Gastrocnemius medialis (tissue), 4 donors: ENCODE results near the gene PRRT4. TPM values are rescaled to one million over a fixed set of nuclear protein-coding genes. Genes with fewer than 3 reads are reported as not detected.
A peak's percentile ranks its signal among the peaks of the same experiment; 100 is the strongest.

Experiments
- ATAC-seq, 2 donors: fragments of 150-250 bp; one replicate each; pipeline ENCODE4 v1.9.1; 2016
- DNase-seq, 2 donors: peaks; one replicate each; pipeline ENCODE4 v3.0.0-alpha.2; 2019
- H3K27ac ChIP-seq, 4 donors: fragments of 200-600 bp; sonication (generic); 1 replicate in 1 of 4; 2 replicates in 3 of 4; pipeline ENCODE4 v1.5.1; 2016 to 2018; ENCODE audit warnings: mild to moderate bottlenecking in 2 of 4, moderate library complexity in 1 of 4
- H3K27me3 ChIP-seq, 3 donors: fragments of 200-600 bp; sonication (generic) in 2 of 3; 1 replicate in 1 of 3; 2 replicates in 2 of 3; pipeline versions ENCODE4 v1.5.1 to v1.6.0; 2016 to 2019; ENCODE audit warnings: mild to moderate bottlenecking in 1 of 3, moderate library complexity in 1 of 3
- H3K36me3 ChIP-seq, 2 donors: fragments of 200-600 bp; sonication (generic) in 1 of 2; one replicate each; pipeline ENCODE4 v1.5.1; 2017 to 2018
- H3K4me1 ChIP-seq, 2 donors: fragments of 200-600 bp; sonication (generic) in 1 of 2; one replicate each; pipeline ENCODE4 v1.5.1; 2016 to 2017; ENCODE audit warnings: mild to moderate bottlenecking in 2 of 2
- H3K4me3 ChIP-seq, 4 donors: fragments of 200-600 bp; sonication (generic) in 3 of 4; 1 replicate in 1 of 4; 2 replicates in 3 of 4; pipeline ENCODE4 v1.5.1; 2016 to 2019; ENCODE audit warnings: mild to moderate bottlenecking in 2 of 4
- H3K9me3 ChIP-seq, 3 donors: fragments of 200-600 bp; sonication (generic) in 2 of 3; 1 replicate in 1 of 3; 2 replicates in 2 of 3; pipeline ENCODE4 v1.5.1; 2016 to 2019
- CTCF ChIP-seq, 5 experiments: fragments of 450-650 bp in 3 of 5; fragments of 200-600 bp in 2 of 5; sonication (generic) in 2 of 5; IDR thresholded peaks in 4 of 5; conservative IDR thresholded peaks in 1 of 5; 1 replicate in 4 of 5; 2 replicates in 1 of 5; pipeline ENCODE4 v1.5.1; 2016 to 2019; ENCODE audit warnings: antibody characterized with exemption in 5 of 5, mild to moderate bottlenecking in 3 of 5, moderate library complexity in 3 of 5
- POLR2A ChIP-seq, 2 donors: fragments of 450-650 bp; IDR thresholded peaks; one replicate each; pipeline ENCODE4 v1.6.1; 2017; ENCODE audit warnings: antibody characterized with exemption in 2 of 2, mild to moderate bottlenecking in 2 of 2, moderate library complexity in 2 of 2
- in situ Hi-C, 4 donors: fragments of 200-750 bp; cut with MboI; loops; one replicate each; pipeline versions ENCODE4 v1.15.0 to v1.8.0; 2017; ENCODE audit warnings: low sequenced_read_pairs in 4 of 4
- intact Hi-C: fragments of 100-400 bp; cut with DNase I; formaldehyde crosslinking; loops from one replicate; pipeline ENCODE4 v1.15.1; 2023; ENCODE audit warnings: low total_unique reads
- total RNA-seq, 4 donors: library from RNA; depleted of rRNA; stranded (reverse); fragments of >200 nt; gene quantifications; one replicate each; pipeline versions ENCODE4 v1.1.0 to v1.2.3, GENCODE V29; 2016

PRRT4 gene
- total RNA-seq, 4 donors from 2014 or later = 0.22 to 2.2 (median 0.64) TPM

DNA sequence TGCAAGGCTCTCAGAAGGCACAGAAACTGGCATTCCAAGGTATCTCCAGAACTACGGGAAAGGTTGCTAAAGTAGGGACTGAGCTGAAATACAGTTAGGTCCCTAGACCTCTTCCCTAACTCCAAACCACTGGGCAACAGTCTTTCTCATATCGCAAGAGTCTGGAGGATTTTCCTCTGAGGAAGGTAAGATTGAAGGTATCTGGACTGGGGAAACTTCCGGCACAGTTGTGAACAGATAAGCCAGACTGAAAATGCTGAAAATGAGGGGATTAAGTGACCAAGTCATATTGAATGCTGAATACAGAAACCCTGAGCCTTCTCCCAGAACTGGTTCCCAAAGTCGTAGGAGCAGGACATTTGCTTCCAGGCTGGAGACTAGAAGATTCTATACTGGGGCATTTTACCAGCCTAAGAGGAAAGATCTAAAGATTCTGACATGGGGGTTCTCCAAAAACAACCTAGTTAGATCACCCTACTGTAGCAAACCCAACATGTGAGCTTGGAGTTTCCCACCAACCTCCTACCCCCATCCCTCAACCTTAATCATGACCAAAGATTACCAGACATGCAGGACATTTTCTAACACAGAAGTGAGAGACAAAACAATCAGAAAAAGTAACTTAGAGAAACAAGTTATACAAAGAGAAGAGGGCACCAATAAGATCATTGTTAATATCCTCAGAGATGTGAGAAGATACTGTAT is 2.8 kb upstream of the PRRT4 start:
- Histone ChIP-seq H3K27ac (no peak overlapping the region), H3K4me1 (peaks cover 0 to 14% of the 10 kb centered on the region in 2 donors), H3K27me3 (no peaks in the 10 kb centered on the region), H3K36me3 (no peaks in the 10 kb centered on the region), H3K9me3 (no peaks in the 10 kb centered on the region), H3K4me3 (no peak overlapping the region)
- DNase-seq (no peak), ATAC-seq (no peak)
- in situ Hi-C loops = no loop called here
- intact Hi-C loops = no loop called here
- no peak for TF ChIP-seq POLR2A (IDR thresholded peaks at IDR 0.05)
- no peak for TF ChIP-seq CTCF (IDR thresholded peaks at IDR 0.05 in 4 of 5, conservative IDR thresholded peaks at IDR 0.05 in 1 of 5)

- ATAC-seq = no peak
- no peak overlapping the region for H3K27ac ChIP-seq
- H3K9me3 ChIP-seq = no peaks in the 10 kb centered on the region
- H3K36me3 ChIP-seq = no peaks in the 10 kb centered on the region
- in situ Hi-C loops (no loop called here), intact Hi-C loops (no loop called here)
- DNase-seq = no peak
- H3K4me3 ChIP-seq = no peak overlapping the region
- TF ChIP-seq CTCF (IDR thresholded peaks at IDR 0.05 in 4 of 5, conservative IDR thresholded peaks at IDR 0.05 in 1 of 5) = no peak
- TF ChIP-seq POLR2A (IDR thresholded peaks at IDR 0.05) = no peak
- peaks cover 0 to 14% of the 10 kb centered on the region in 2 donors for H3K4me1 ChIP-seq
- no peaks in the 10 kb centered on the region for H3K27me3 ChIP-seq
These were observed 1.8 kb upstream of the PRRT4 start for GRCh38 chr7:128363261-128363721.

GRCh38 chr7:128362670-128363069 is 1.2 kb upstream of the PRRT4 start:
- Histone ChIP-seq H3K4me1 (peaks cover 0 to 14% of the 10 kb centered on the region in 2 donors), H3K27me3 (no peaks in the 10 kb centered on the region), H3K36me3 (no peaks in the 10 kb centered on the region), H3K27ac (no peak overlapping the region), H3K4me3 (no peak overlapping the region), H3K9me3 (no peaks in the 10 kb centered on the region)
- TF ChIP-seq POLR2A (IDR thresholded peaks at IDR 0.05) = no peak
- no peak for TF ChIP-seq CTCF (IDR thresholded peaks at IDR 0.05 in 4 of 5, conservative IDR thresholded peaks at IDR 0.05 in 1 of 5)
- intact Hi-C loops (no loop called here), in situ Hi-C loops (no loop called here)
- DNase-seq (no peak), ATAC-seq (no peak)

- no peak for DNase-seq
- in situ Hi-C loops = no loop called here
These were observed 1.2 kb downstream of the PRRT4 start for GRCh38 chr7:128360359-128360678.

More at GRCh38 chr7:128360359-128360678, 1.2 kb downstream of the PRRT4 start:
- intact Hi-C loops = no loop called here
- ATAC-seq = no peak
- H3K36me3 ChIP-seq = no peaks in the 10 kb centered on the region
- peaks cover 0 to 14% of the 10 kb centered on the region in 2 donors for H3K4me1 ChIP-seq
- H3K9me3 ChIP-seq = no peaks in the 10 kb centered on the region
- H3K27me3 ChIP-seq = no peaks in the 10 kb centered on the region
- no peak overlapping the region for H3K27ac ChIP-seq
- TF ChIP-seq POLR2A (IDR thresholded peaks at IDR 0.05) (no peak), CTCF (IDR thresholded peaks at IDR 0.05 in 4 of 5, conservative IDR thresholded peaks at IDR 0.05 in 1 of 5) (no peak)
- H3K4me3 ChIP-seq = peak overlapping the region in 1 of 4 donors; percentile 57
